GM20000 (cell line): ENCODE data around the gene CD22.
"Not testable (repeated sequence)": the region's sequence is repeated elsewhere in the genome, so short reads cannot be mapped to it uniquely, and the experiment has no call there.

Experiments used
- DNase-seq: peaks from one replicate; pipeline ENCODE4 v3.0.0; 2012; ENCODE audit warnings: low spot score
- CTCF ChIP-seq: IDR thresholded peaks from 2 replicates; pipeline ENCODE4 v1.5.1; 2012; ENCODE audit warnings: mild to moderate bottlenecking, control low read depth; ENCODE audit errors: extremely low read depth, missing control alignments

CD22 gene

GRCh38 chr19:35328851-35329285 is at the start of gene CD22:
TSS of gene CD22 (plus strand) at chr19:35329187. CDS start at chr19:35332041, 2,854 bp downstream.
- DNase-seq = no peak
- TF ChIP-seq CTCF = no peak

- TF ChIP-seq CTCF = no peak
- DNase-seq = no peak
These were observed 49.6 kb upstream of the CD22 start for GRCh38 chr19:35279374-35279773.

- DNase-seq = no peak
- no peak for TF ChIP-seq CTCF
These were observed 48.8 kb upstream of the CD22 start for GRCh38 chr19:35279985-35280821.

GRCh38 chr19:35281303-35281702 is 47.7 kb upstream of the CD22 start:
- TF ChIP-seq CTCF = no peak
- no peak for DNase-seq

GRCh38 chr19:35284153-35285094 is 44.6 kb upstream of the CD22 start:
- no peak for TF ChIP-seq CTCF
- no peak for DNase-seq

GRCh38 chr19:35285095-35285449 is 43.9 kb upstream of the CD22 start:
- no peak for DNase-seq
- TF ChIP-seq CTCF = no peak

GRCh38 chr19:35285465-35285864 is 43.5 kb upstream of the CD22 start:
- DNase-seq = not testable (repeated sequence)

- DNase-seq = not testable (repeated sequence)
These were observed 42.9 kb upstream of the CD22 start for GRCh38 chr19:35286101-35286500.
